Activated naive CD4-positive, alpha-beta T cell treated with anti-CD3 and anti-CD28 coated beads, Interleukin-2, amount 50 U/mL, for 72 hours (primary cell): ENCODE results near the gene RTP1. TPM values are rescaled to one million over a fixed set of nuclear protein-coding genes. Genes with fewer than 3 reads are reported as not detected.

Source experiments
- total RNA-seq, 2 donors: library from RNA; stranded (reverse); gene quantifications; one replicate each; pipeline ENCODE4 v1.2.3, GENCODE V29; 2022

Gene RTP1
- total RNA-seq, 2 donors from 2014 or later, result not detected

Other genes with a start within 250 kb of the RTP1 start
- gene RPL39L, start 58.0 kb upstream of the RTP1 start, total RNA-seq, result 10 to 100 TPM; 15.5 to 19.3 TPM
- not detected for gene MASP1, start 94.3 kb downstream of the RTP1 start, total RNA-seq
- gene RTP4, start 170.9 kb downstream of the RTP1 start, total RNA-seq, result 1 to 10 TPM; 1.3 to 3.6 TPM